ENCODE measurements around the gene RGS3. TPM values are rescaled to one million over a fixed set of nuclear protein-coding genes. Genes with fewer than 3 reads are reported as not detected.

RGS3 gene
- total RNA-seq, 1 donor from 2014 or later = 18.9 TPM

GRCh38 chr9:113425072-113425471 is 38.5 kb upstream of the RGS3 start:
- H3K27ac Mint-ChIP-seq (ENCODE audit: unreplicated experiment) = no peak overlapping the region
- TF ChIP-seq CTCF (IDR thresholded peaks at IDR 0.05; ENCODE audit: partially characterized antibody, unreplicated experiment) = no peak
- DNase-seq = no peak
- no peaks in the 10 kb centered on the region for H3K4me1 Mint-ChIP-seq (ENCODE audit: low read depth, unreplicated experiment)
- peaks cover 5% of the 10 kb centered on the region for H3K36me3 Mint-ChIP-seq (ENCODE audit: unreplicated experiment)
- no peaks in the 10 kb centered on the region for H3K27me3 Mint-ChIP-seq (ENCODE audit: unreplicated experiment)
- peaks cover 1% of the 10 kb centered on the region for H3K9me3 Mint-ChIP-seq (ENCODE audit: unreplicated experiment)
- no peak overlapping the region for H3K4me3 Mint-ChIP-seq (ENCODE audit: unreplicated experiment)

GRCh38 chr9:113426701-113427100 is 36.8 kb upstream of the RGS3 start:
- no peaks in the 10 kb centered on the region for H3K27me3 Mint-ChIP-seq (ENCODE audit: unreplicated experiment)
- peaks cover 5% of the 10 kb centered on the region for H3K36me3 Mint-ChIP-seq (ENCODE audit: unreplicated experiment)
- H3K27ac Mint-ChIP-seq (ENCODE audit: unreplicated experiment) = no peak overlapping the region
- peaks cover 1% of the 10 kb centered on the region for H3K9me3 Mint-ChIP-seq (ENCODE audit: unreplicated experiment)
- no peak for DNase-seq
- H3K4me1 Mint-ChIP-seq (ENCODE audit: low read depth, unreplicated experiment) = no peaks in the 10 kb centered on the region
- TF ChIP-seq CTCF (IDR thresholded peaks at IDR 0.05; ENCODE audit: partially characterized antibody, unreplicated experiment) = no peak
- H3K4me3 Mint-ChIP-seq (ENCODE audit: unreplicated experiment) = no peak overlapping the region

- no peak overlapping the region for H3K27ac Mint-ChIP-seq (ENCODE audit: unreplicated experiment)
- peaks cover 5% of the 10 kb centered on the region for H3K36me3 Mint-ChIP-seq (ENCODE audit: unreplicated experiment)
- no peak overlapping the region for H3K4me3 Mint-ChIP-seq (ENCODE audit: unreplicated experiment)
- DNase-seq = no peak
- H3K4me1 Mint-ChIP-seq (ENCODE audit: low read depth, unreplicated experiment) = no peaks in the 10 kb centered on the region
- peaks cover 1% of the 10 kb centered on the region for H3K9me3 Mint-ChIP-seq (ENCODE audit: unreplicated experiment)
- no peak for TF ChIP-seq CTCF (IDR thresholded peaks at IDR 0.05; ENCODE audit: partially characterized antibody, unreplicated experiment)
- no peaks in the 10 kb centered on the region for H3K27me3 Mint-ChIP-seq (ENCODE audit: unreplicated experiment)
Measured at GRCh38 chr9:113427629-113428028, 35.9 kb upstream of the RGS3 start.

GRCh38 chr9:113428062-113428615 is 35.4 kb upstream of the RGS3 start:
- no peaks in the 10 kb centered on the region for H3K27me3 Mint-ChIP-seq (ENCODE audit: unreplicated experiment)
- peaks cover 5% of the 10 kb centered on the region for H3K36me3 Mint-ChIP-seq (ENCODE audit: unreplicated experiment)
- H3K4me3 Mint-ChIP-seq (ENCODE audit: unreplicated experiment) = no peak overlapping the region
- TF ChIP-seq CTCF (IDR thresholded peaks at IDR 0.05; ENCODE audit: partially characterized antibody, unreplicated experiment) = no peak
- no peaks in the 10 kb centered on the region for H3K4me1 Mint-ChIP-seq (ENCODE audit: low read depth, unreplicated experiment)
- peaks cover 1% of the 10 kb centered on the region for H3K9me3 Mint-ChIP-seq (ENCODE audit: unreplicated experiment)
- no peak for DNase-seq
- no peak overlapping the region for H3K27ac Mint-ChIP-seq (ENCODE audit: unreplicated experiment)

GRCh38 chr9:113431191-113431590 is 32.3 kb upstream of the RGS3 start:
- Mint-ChIP-seq H3K36me3 (ENCODE audit: unreplicated experiment) (peaks cover 5% of the 10 kb centered on the region), H3K27ac (ENCODE audit: unreplicated experiment) (no peak overlapping the region), H3K9me3 (ENCODE audit: unreplicated experiment) (no peaks in the 10 kb centered on the region), H3K27me3 (ENCODE audit: unreplicated experiment) (peaks cover 6% of the 10 kb centered on the region), H3K4me3 (ENCODE audit: unreplicated experiment) (no peak overlapping the region), H3K4me1 (ENCODE audit: low read depth, unreplicated experiment) (no peaks in the 10 kb centered on the region)
- no peak for DNase-seq
- no peak for TF ChIP-seq CTCF (IDR thresholded peaks at IDR 0.05; ENCODE audit: partially characterized antibody, unreplicated experiment)
